Measurements from ENCODE around the gene RTN4R. TPM values are rescaled to one million over a fixed set of nuclear protein-coding genes. Genes with fewer than 3 reads are reported as not detected.

The RTN4R gene
- total RNA-seq, 1 experiment from 2014 or later: 25.0 TPM

- no peak overlapping the region for H3K27ac Mint-ChIP-seq
These were observed 6.1 kb downstream of the RTN4R start for GRCh38 chr22:20261848-20262581.

GRCh38 chr22:20260071-20260765 lies 7.9 kb downstream of the RTN4R start:
- H3K9me3 Mint-ChIP-seq: no peaks in the 10 kb centered on the region

More at GRCh38 chr22:20261848-20262581, 6.1 kb downstream of the RTN4R start:
- H3K9me3 Mint-ChIP-seq: no peaks in the 10 kb centered on the region
- ATAC-seq (no peak), DNase-seq (ENCODE audit: low spot score) (no peak)
- no peaks in the 10 kb centered on the region for H3K36me3 Mint-ChIP-seq
- H3K4me1 Mint-ChIP-seq: peaks cover 3% of the 10 kb centered on the region; the same call in 1 of the 2 replicates
- no peak overlapping the region for H3K4me3 Mint-ChIP-seq
- TF ChIP-seq PRRX2 (CRISPR knock-in tag; IDR thresholded peaks at IDR 0.05): no peak
- TF ChIP-seq SP1 (CRISPR knock-in tag; conservative IDR thresholded peaks at IDR 0.05): no peak
- no peak for TF ChIP-seq SOX15 (CRISPR knock-in tag; IDR thresholded peaks at IDR 0.05)
- TF ChIP-seq FOXP1 (CRISPR knock-in tag; IDR thresholded peaks at IDR 0.05; ENCODE audit: borderline replicate concordance): no peak
- TF ChIP-seq ZNF423 (CRISPR knock-in tag; IDR thresholded peaks at IDR 0.05): no peak
- TF ChIP-seq ATF2 (CRISPR knock-in tag; IDR thresholded peaks at IDR 0.05; ENCODE audit: borderline replicate concordance, low read depth): no peak
- TF ChIP-seq ATF1 (CRISPR knock-in tag; IDR thresholded peaks at IDR 0.05): no peak
- no peak for TF ChIP-seq ESRRA (CRISPR knock-in tag; IDR thresholded peaks at IDR 0.05; ENCODE audit: borderline replicate concordance)
- no peaks in the 10 kb centered on the region for H3K27me3 Mint-ChIP-seq (ENCODE audit: low read depth)
- ChIA-PET CTCF (no interaction called here), POLR2A (no interaction called here)

GRCh38 chr22:20259327-20259688 lies 8.8 kb downstream of the RTN4R start:
- CTCF ChIA-PET: interaction anchor here (0.8 to 3.6 kb wide), 18 partner anchors 9 to 309 kb away, joined by 3 to 34 read pairs (median 3); partner anchors contain the start of gene DGCR6L
- DNase-seq (ENCODE audit: low spot score) (no peak), ATAC-seq (no peak)
- H3K4me3 Mint-ChIP-seq: no peak overlapping the region
- no peaks in the 10 kb centered on the region for H3K36me3 Mint-ChIP-seq
- no peaks in the 10 kb centered on the region for H3K4me1 Mint-ChIP-seq
- no peak overlapping the region for H3K27ac Mint-ChIP-seq
- no peaks in the 10 kb centered on the region for H3K27me3 Mint-ChIP-seq (ENCODE audit: low read depth)
- no peaks in the 10 kb centered on the region for H3K9me3 Mint-ChIP-seq
- POLR2A ChIA-PET: no interaction called here
- no peak for TF ChIP-seq ARID4B (CRISPR knock-in tag; IDR thresholded peaks at IDR 0.05; ENCODE audit: borderline replicate concordance)
- no peak for TF ChIP-seq HMGA2 (CRISPR knock-in tag; IDR thresholded peaks at IDR 0.05)
- TF ChIP-seq ATF3 (CRISPR knock-in tag; conservative IDR thresholded peaks at IDR 0.05): no peak

More at GRCh38 chr22:20260071-20260765, 7.9 kb downstream of the RTN4R start:
- Mint-ChIP-seq H3K4me3 (no peak overlapping the region), H3K4me1 (no peaks in the 10 kb centered on the region), H3K27ac (no peak overlapping the region), H3K27me3 (ENCODE audit: low read depth) (no peaks in the 10 kb centered on the region), H3K36me3 (no peaks in the 10 kb centered on the region)
- ChIA-PET CTCF (interaction anchor here (1.5 kb wide), 1 partner anchor 22 kb away, joined by 3 read pairs; no protein-coding TSS in a partner anchor), POLR2A (no interaction called here)
- ATAC-seq (no peak), DNase-seq (ENCODE audit: low spot score) (no peak)
- TF ChIP-seq AR (CRISPR knock-in tag; IDR thresholded peaks at IDR 0.05): no peak
- no peak for TF ChIP-seq GRHL2 (CRISPR knock-in tag; IDR thresholded peaks at IDR 0.05; ENCODE audit: insufficient replicate concordance, severe bottlenecking)
- TF ChIP-seq JAZF1 (CRISPR knock-in tag; IDR thresholded peaks at IDR 0.05): no peak
- TF ChIP-seq CREM (CRISPR knock-in tag; IDR thresholded peaks at IDR 0.05): no peak
- TF ChIP-seq USF1 (CRISPR knock-in tag; IDR thresholded peaks at IDR 0.05): no peak
- no peak for TF ChIP-seq TCF7 (CRISPR knock-in tag; IDR thresholded peaks at IDR 0.05; ENCODE audit: low read depth)

All from WTC11 (cell line).